Measurements from ENCODE around the gene RIMBP2. TPM values are rescaled to one million over a fixed set of nuclear protein-coding genes. Genes with fewer than 3 reads are reported as not detected.

The RIMBP2 gene
- total RNA-seq, 1 experiment from 2014 or later = 0.95 TPM

GRCh38 chr12:130418251-130418650 is 297.8 kb downstream of the RIMBP2 start:
- Histone ChIP-seq H3K36me3 (ENCODE audit: insufficient read depth, low read length, poor library complexity, severe bottlenecking) (no peaks in the 10 kb centered on the region), H3K4me1 (ENCODE audit: insufficient read depth, low read length, poor library complexity, severe bottlenecking) (no peaks in the 10 kb centered on the region), H3K27me3 (replicated peaks; ENCODE audit: insufficient read depth, low read depth, low read length, poor library complexity) (peaks cover 39% of the 10 kb centered on the region), H3K27ac (ENCODE audit: low read depth, low read length, poor library complexity, severe bottlenecking) (no peak overlapping the region), H3K4me3 (ENCODE audit: low read depth, low read length, poor library complexity, severe bottlenecking) (no peak overlapping the region), H3K9me3 (ENCODE audit: low read depth, low read length, poor library complexity, severe bottlenecking) (no peaks in the 10 kb centered on the region)
- no TSS peak for BruUV-seq (replicated peaks)
- ChIA-PET POLR2A (ENCODE audit: low non-redundant PET) (no interaction called here), CTCF (no interaction called here)
- DNase-seq (ENCODE audit: low spot score) = no peak
- TF ChIP-seq CTCF (conservative IDR thresholded peaks at IDR 0.05; ENCODE audit: low read depth, low read length) = no peak
- no peak for TF ChIP-seq EZH2 (IDR thresholded peaks at IDR 0.05; ENCODE audit: borderline replicate concordance, low read depth, low read length, poor library complexity, severe bottlenecking)
- intact Hi-C loops (cut with micrococcal nuclease; ENCODE audit: unreplicated experiment) = no loop called here

GRCh38 chr12:130414381-130414780 is 301.7 kb downstream of the RIMBP2 start:
- ChIA-PET CTCF (no interaction called here), POLR2A (ENCODE audit: low non-redundant PET) (no interaction called here)
- Histone ChIP-seq H3K4me1 (ENCODE audit: insufficient read depth, low read length, poor library complexity, severe bottlenecking) (no peaks in the 10 kb centered on the region), H3K27ac (ENCODE audit: low read depth, low read length, poor library complexity, severe bottlenecking) (no peak overlapping the region), H3K4me3 (ENCODE audit: low read depth, low read length, poor library complexity, severe bottlenecking) (no peak overlapping the region), H3K27me3 (replicated peaks; ENCODE audit: insufficient read depth, low read depth, low read length, poor library complexity) (peaks cover 20% of the 10 kb centered on the region), H3K36me3 (ENCODE audit: insufficient read depth, low read length, poor library complexity, severe bottlenecking) (no peaks in the 10 kb centered on the region), H3K9me3 (ENCODE audit: low read depth, low read length, poor library complexity, severe bottlenecking) (no peaks in the 10 kb centered on the region)
- no TSS peak for BruUV-seq (replicated peaks)
- intact Hi-C loops (cut with micrococcal nuclease; ENCODE audit: unreplicated experiment) = no loop called here
- TF ChIP-seq EZH2 (IDR thresholded peaks at IDR 0.05; ENCODE audit: borderline replicate concordance, low read depth, low read length, poor library complexity, severe bottlenecking) = no peak
- no peak for DNase-seq (ENCODE audit: low spot score)

GRCh38 chr12:130413909-130414308 is 302.2 kb downstream of the RIMBP2 start:
- TF ChIP-seq CTCF (conservative IDR thresholded peaks at IDR 0.05; ENCODE audit: low read depth, low read length) = no peak
- TF ChIP-seq EZH2 (IDR thresholded peaks at IDR 0.05; ENCODE audit: borderline replicate concordance, low read depth, low read length, poor library complexity, severe bottlenecking) = no peak
- no peaks in the 10 kb centered on the region for H3K9me3 ChIP-seq (ENCODE audit: low read depth, low read length, poor library complexity, severe bottlenecking)
- H3K36me3 ChIP-seq (ENCODE audit: insufficient read depth, low read length, poor library complexity, severe bottlenecking) = no peaks in the 10 kb centered on the region
- no peaks in the 10 kb centered on the region for H3K4me1 ChIP-seq (ENCODE audit: insufficient read depth, low read length, poor library complexity, severe bottlenecking)
- ChIA-PET POLR2A (ENCODE audit: low non-redundant PET) (no interaction called here), CTCF (no interaction called here)
- intact Hi-C loops (cut with micrococcal nuclease; ENCODE audit: unreplicated experiment) = no loop called here
- H3K4me3 ChIP-seq (ENCODE audit: low read depth, low read length, poor library complexity, severe bottlenecking) = no peak overlapping the region
- H3K27me3 ChIP-seq (replicated peaks; ENCODE audit: insufficient read depth, low read depth, low read length, poor library complexity) = peaks cover 20% of the 10 kb centered on the region
- no peak for DNase-seq (ENCODE audit: low spot score)
- H3K27ac ChIP-seq (ENCODE audit: low read depth, low read length, poor library complexity, severe bottlenecking) = no peak overlapping the region
- BruUV-seq (replicated peaks) = no TSS peak

GRCh38 chr12:130412384-130412783 is 303.7 kb downstream of the RIMBP2 start:
- intact Hi-C loops (cut with micrococcal nuclease; ENCODE audit: unreplicated experiment) = no loop called here
- H3K4me1 ChIP-seq (ENCODE audit: insufficient read depth, low read length, poor library complexity, severe bottlenecking) = no peaks in the 10 kb centered on the region
- no peak overlapping the region for H3K27ac ChIP-seq (ENCODE audit: low read depth, low read length, poor library complexity, severe bottlenecking)
- H3K9me3 ChIP-seq (ENCODE audit: low read depth, low read length, poor library complexity, severe bottlenecking) = no peaks in the 10 kb centered on the region
- CTCF ChIA-PET = no interaction called here
- no TSS peak for BruUV-seq (replicated peaks)
- H3K36me3 ChIP-seq (ENCODE audit: insufficient read depth, low read length, poor library complexity, severe bottlenecking) = no peaks in the 10 kb centered on the region
- no peak for DNase-seq (ENCODE audit: low spot score)
- peaks cover 13% of the 10 kb centered on the region for H3K27me3 ChIP-seq (replicated peaks; ENCODE audit: insufficient read depth, low read depth, low read length, poor library complexity)
- TF ChIP-seq EZH2 (IDR thresholded peaks at IDR 0.05; ENCODE audit: borderline replicate concordance, low read depth, low read length, poor library complexity, severe bottlenecking) (no peak), CTCF (conservative IDR thresholded peaks at IDR 0.05; ENCODE audit: low read depth, low read length) (no peak)
- no peak overlapping the region for H3K4me3 ChIP-seq (ENCODE audit: low read depth, low read length, poor library complexity, severe bottlenecking)
- POLR2A ChIA-PET (ENCODE audit: low non-redundant PET) = no interaction called here
